ENCODE results near the gene ABCA3. TPM values are rescaled to one million over a fixed set of nuclear protein-coding genes. Genes with fewer than 3 reads are reported as not detected.
A peak's percentile ranks its signal among the peaks of the same experiment; 100 is the strongest.

Gene ABCA3
- total and polyA plus RNA-seq, 7 experiments from 2014 or later = 1.7 to 10.0 (median 7.4) TPM

DNA sequence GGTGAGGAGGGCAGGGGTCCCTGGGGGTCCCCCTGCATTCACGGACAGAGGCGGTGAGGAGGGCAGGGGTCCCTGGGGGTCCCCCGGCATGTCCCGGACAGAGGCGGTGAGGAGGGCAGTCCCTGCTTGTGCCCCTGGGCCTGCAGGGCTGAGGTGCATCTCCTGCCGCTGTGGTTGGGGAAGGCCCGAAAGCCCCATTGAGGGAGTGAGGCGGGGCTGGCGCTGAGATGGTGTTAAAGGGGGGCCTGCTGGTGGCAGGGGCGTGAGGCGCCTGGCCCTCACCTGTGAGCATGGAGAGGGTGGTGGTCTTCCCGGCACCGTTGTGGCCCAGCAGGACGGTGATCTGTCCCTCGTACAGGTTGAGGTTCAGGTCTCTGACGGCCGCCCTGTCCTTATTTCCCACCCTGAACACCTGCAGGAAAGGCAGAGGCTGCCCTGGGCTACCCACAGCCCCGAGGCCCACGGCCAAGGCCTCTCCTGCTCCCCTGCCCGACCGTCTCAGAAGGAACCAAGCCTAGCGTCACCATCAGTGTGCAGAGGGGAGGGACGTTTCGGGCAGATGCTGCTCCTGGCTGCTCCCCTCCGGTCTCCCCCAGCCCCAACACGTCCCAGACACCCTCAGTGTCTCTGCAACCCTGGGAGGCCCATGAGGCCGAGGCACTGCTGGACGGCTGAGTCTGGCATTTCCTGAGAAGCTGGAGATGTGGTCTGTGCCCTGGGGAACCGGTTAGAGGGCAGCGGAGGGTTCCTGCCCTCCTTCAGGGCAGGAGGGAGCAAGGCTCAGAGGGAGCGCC, 41.2 kb downstream of the ABCA3 start:
- Mint-ChIP-seq H3K27ac (no peak overlapping the region), H3K9me3 (no peaks in the 10 kb centered on the region), H3K27me3 (no peaks in the 10 kb centered on the region), H3K36me3 (no peaks in the 10 kb centered on the region), H3K4me1 (peaks cover 0 to 6% (median 0%) of the 10 kb centered on the region in 7 donors), H3K4me3 (no peak overlapping the region)
- Histone ChIP-seq H3K9me3 (ENCODE audit: control insufficient read depth in 2 of 3, low read length in 3 of 3) (no peaks in the 10 kb centered on the region), H3K36me3 (ENCODE audit: control insufficient read depth in 2 of 3, insufficient read depth in 3 of 3, low read length in 3 of 3) (no peaks in the 10 kb centered on the region), H3K4me3 (ENCODE audit: low read length) (no peak overlapping the region), H3K4me1 (ENCODE audit: control insufficient read depth in 2 of 2, insufficient read depth in 2 of 2, low read length in 2 of 2) (no peaks in the 10 kb centered on the region), H3K27me3 (ENCODE audit: control insufficient read depth in 2 of 2, insufficient read depth in 2 of 2, low read length in 2 of 2) (no peaks in the 10 kb centered on the region), H3K27ac (ENCODE audit: low read depth, low read length) (no peak overlapping the region)
- ATAC-seq = no peak
- POLR2A ChIA-PET = interaction anchor here (0.9 kb wide), 1 partner anchor 9 kb away, joined by 3 read pairs; no protein-coding TSS in a partner anchor
- CTCF ChIA-PET = no interaction called here
- no peak for DNase-seq
- intact Hi-C loops (cut with micrococcal nuclease) = no loop called here

DNA sequence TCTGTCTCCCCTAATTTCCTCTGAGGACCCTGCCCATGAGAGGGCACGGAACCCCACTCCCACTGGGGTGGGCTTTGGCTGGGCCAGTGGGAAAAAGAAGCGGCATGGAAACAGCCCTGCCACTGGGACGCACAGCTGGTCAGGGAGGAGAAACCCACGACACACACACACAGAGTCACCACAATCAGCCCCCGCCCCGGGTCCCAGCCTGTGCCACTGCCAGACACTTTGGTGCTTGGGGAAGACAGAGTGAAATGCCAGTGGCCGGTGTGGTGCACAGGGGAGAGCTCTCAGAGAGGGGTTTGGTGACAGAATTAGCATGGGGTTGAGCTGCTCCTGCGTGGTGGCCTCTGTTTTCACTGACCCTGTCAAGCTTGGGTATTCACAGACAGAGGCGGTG, 41.9 kb downstream of the ABCA3 start:
- Mint-ChIP-seq H3K9me3 (no peaks in the 10 kb centered on the region), H3K36me3 (no peaks in the 10 kb centered on the region), H3K27me3 (no peaks in the 10 kb centered on the region), H3K4me1 (peaks cover 0 to 6% (median 0%) of the 10 kb centered on the region in 7 donors), H3K4me3 (no peak overlapping the region), H3K27ac (no peak overlapping the region)
- ChIA-PET POLR2A (interaction anchor here (0.9 kb wide), 1 partner anchor 8 kb away, joined by 3 read pairs; no protein-coding TSS in a partner anchor), CTCF (no interaction called here)
- Histone ChIP-seq H3K4me1 (ENCODE audit: control insufficient read depth in 2 of 2, insufficient read depth in 2 of 2, low read length in 2 of 2) (no peaks in the 10 kb centered on the region), H3K27me3 (ENCODE audit: control insufficient read depth in 2 of 2, insufficient read depth in 2 of 2, low read length in 2 of 2) (no peaks in the 10 kb centered on the region), H3K27ac (ENCODE audit: low read depth, low read length) (no peak overlapping the region), H3K36me3 (ENCODE audit: control insufficient read depth in 2 of 3, insufficient read depth in 3 of 3, low read length in 3 of 3) (no peaks in the 10 kb centered on the region), H3K4me3 (ENCODE audit: low read length) (no peak overlapping the region), H3K9me3 (ENCODE audit: control insufficient read depth in 2 of 3, low read length in 3 of 3) (no peaks in the 10 kb centered on the region)
- intact Hi-C loops (cut with micrococcal nuclease) = no loop called here
- no peak for DNase-seq
- ATAC-seq = no peak

DNA sequence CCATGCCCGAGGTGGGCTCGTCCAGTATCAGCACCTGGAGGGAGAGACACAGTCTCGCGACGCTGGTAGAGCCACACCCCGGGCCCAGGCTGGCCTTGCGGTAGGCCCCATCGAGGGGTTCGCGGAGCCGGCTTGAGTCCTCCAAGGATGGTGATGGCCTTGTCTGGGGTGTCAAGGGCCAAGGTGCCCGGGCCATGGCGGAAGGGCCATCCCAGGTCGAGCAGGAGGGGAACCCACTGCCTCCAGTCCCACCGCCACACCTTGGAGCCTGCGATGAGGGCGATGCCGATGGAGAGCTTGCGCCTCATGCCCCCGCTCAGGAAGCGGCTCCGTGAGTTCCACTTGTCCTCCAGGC, 43.0 kb downstream of the ABCA3 start:
- ATAC-seq (no peak), DNase-seq (no peak)
- no peaks in the 10 kb centered on the region for H3K9me3 Mint-ChIP-seq
- POLR2A ChIA-PET = no interaction called here
- Histone ChIP-seq H3K4me1 (ENCODE audit: control insufficient read depth in 2 of 2, insufficient read depth in 2 of 2, low read length in 2 of 2) (no peaks in the 10 kb centered on the region), H3K27me3 (ENCODE audit: control insufficient read depth in 2 of 2, insufficient read depth in 2 of 2, low read length in 2 of 2) (no peaks in the 10 kb centered on the region), H3K9me3 (ENCODE audit: control insufficient read depth in 2 of 3, low read length in 3 of 3) (no peaks in the 10 kb centered on the region), H3K4me3 (ENCODE audit: low read length) (no peak overlapping the region), H3K36me3 (ENCODE audit: control insufficient read depth in 2 of 3, insufficient read depth in 3 of 3, low read length in 3 of 3) (no peaks in the 10 kb centered on the region), H3K27ac (ENCODE audit: low read depth, low read length) (no peak overlapping the region)
- H3K27me3 Mint-ChIP-seq = no peaks in the 10 kb centered on the region
- CTCF ChIA-PET = no interaction called here
- intact Hi-C loops (cut with micrococcal nuclease) = no loop called here
- H3K27ac Mint-ChIP-seq = no peak overlapping the region
- H3K36me3 Mint-ChIP-seq = no peaks in the 10 kb centered on the region
- H3K4me3 Mint-ChIP-seq = no peak overlapping the region
- peaks cover 0 to 6% (median 0%) of the 10 kb centered on the region in 7 donors for H3K4me1 Mint-ChIP-seq

DNA sequence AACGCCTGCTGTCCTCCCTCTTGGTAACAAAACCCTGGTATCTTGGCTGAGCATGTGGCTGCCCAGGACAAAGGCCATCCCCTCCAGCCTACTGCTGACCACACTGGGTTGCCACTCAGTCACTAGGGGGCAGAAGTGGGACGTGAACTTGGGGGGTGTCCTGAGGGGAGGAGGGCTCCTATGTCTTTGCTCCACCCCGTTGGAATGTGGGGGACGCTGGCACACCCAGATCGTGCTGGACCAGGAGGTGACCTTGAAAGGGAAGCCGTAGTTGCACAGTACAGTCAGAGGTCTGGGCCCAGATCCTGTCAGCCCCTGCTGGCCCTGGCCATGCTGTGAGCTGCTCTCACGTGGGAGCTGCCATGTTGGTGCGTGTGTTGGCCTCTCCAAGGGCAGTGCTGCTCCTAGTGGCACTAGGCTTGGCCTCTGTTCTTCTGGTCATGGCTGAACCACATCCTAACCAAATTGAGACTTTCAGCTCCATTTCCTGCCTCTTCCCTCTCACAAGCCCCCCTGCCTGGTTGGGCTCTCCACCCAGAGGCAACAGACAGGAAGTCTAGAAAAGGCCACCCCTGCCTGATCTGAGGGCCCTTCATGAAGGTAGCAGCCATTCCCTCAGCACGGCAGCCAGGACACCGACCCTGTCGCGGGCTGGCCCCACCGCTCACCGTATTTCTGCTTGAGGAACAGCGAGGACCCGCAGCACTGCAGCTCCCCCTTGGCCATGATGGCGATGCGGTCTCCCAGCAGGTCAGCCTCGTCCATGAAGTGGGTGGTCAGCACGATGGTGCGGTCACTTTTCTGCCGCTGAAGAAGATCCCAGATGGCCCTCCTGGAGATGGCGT, 43.6 kb downstream of the ABCA3 start:
- H3K4me3 ChIP-seq (ENCODE audit: low read length) = no peak overlapping the region
- no peaks in the 10 kb centered on the region for H3K9me3 Mint-ChIP-seq
- no peaks in the 10 kb centered on the region for H3K27me3 Mint-ChIP-seq
- no peak overlapping the region for H3K27ac Mint-ChIP-seq
- H3K27me3 ChIP-seq (ENCODE audit: control insufficient read depth in 2 of 2, insufficient read depth in 2 of 2, low read length in 2 of 2) = no peaks in the 10 kb centered on the region
- ATAC-seq = peak; percentile 44
- H3K4me1 Mint-ChIP-seq = peaks cover 0 to 6% (median 0%) of the 10 kb centered on the region in 7 donors
- no peaks in the 10 kb centered on the region for H3K9me3 ChIP-seq (ENCODE audit: control insufficient read depth in 2 of 3, low read length in 3 of 3)
- no peak overlapping the region for H3K4me3 Mint-ChIP-seq
- CTCF ChIA-PET = no interaction called here
- H3K36me3 ChIP-seq (ENCODE audit: control insufficient read depth in 2 of 3, insufficient read depth in 3 of 3, low read length in 3 of 3) = no peaks in the 10 kb centered on the region
- intact Hi-C loops (cut with micrococcal nuclease) = no loop called here
- POLR2A ChIA-PET = no interaction called here
- DNase-seq = peak in 1 of 9 donors; percentile 3
- no peaks in the 10 kb centered on the region for H3K36me3 Mint-ChIP-seq
- no peak overlapping the region for H3K27ac ChIP-seq (ENCODE audit: low read depth, low read length)
- no peaks in the 10 kb centered on the region for H3K4me1 ChIP-seq (ENCODE audit: control insufficient read depth in 2 of 2, insufficient read depth in 2 of 2, low read length in 2 of 2)

DNA sequence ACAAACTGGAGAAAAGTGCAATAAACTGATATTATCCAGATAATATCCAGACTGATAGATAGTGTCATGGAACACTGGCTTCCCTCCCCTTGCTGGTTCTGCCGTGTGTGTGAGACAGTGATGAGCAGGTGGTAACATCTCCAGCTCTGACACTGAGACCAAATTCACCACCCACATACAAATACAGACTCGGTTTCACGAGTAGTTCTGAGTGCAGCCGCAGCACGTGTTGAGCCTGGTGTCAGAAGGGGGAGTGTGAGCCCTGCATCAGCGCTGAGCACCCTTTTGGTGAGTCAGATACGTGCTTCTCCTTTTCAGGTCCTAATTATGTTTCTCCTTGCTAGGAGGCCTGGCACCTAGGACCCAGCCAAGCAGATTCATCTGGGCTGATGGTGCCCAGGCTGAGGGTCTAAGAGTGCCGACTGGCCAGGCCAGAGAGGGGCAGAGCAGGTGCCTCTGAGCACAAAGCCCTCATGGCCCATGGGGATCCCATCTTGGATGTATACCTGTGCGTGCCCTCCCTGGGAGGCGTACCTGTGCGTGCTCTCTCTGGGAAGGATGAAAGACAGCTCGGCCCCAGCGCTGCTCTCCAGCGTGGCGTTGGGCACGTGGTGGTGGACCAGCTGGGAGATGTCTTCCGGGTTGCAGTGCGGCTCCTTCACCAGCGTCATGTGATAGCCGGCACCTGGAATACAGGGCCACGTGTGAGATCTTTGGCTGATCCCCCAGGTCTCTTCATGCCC, 45.3 kb downstream of the ABCA3 start:
- POLR2A ChIA-PET = no interaction called here
- H3K27me3 Mint-ChIP-seq = no peaks in the 10 kb centered on the region
- ATAC-seq = peak; percentile 45
- Histone ChIP-seq H3K4me3 (ENCODE audit: low read length) (no peak overlapping the region), H3K36me3 (ENCODE audit: control insufficient read depth in 2 of 3, insufficient read depth in 3 of 3, low read length in 3 of 3) (no peaks in the 10 kb centered on the region), H3K9me3 (ENCODE audit: control insufficient read depth in 2 of 3, low read length in 3 of 3) (no peaks in the 10 kb centered on the region), H3K27ac (ENCODE audit: low read depth, low read length) (no peak overlapping the region), H3K4me1 (ENCODE audit: control insufficient read depth in 2 of 2, insufficient read depth in 2 of 2, low read length in 2 of 2) (no peaks in the 10 kb centered on the region), H3K27me3 (ENCODE audit: control insufficient read depth in 2 of 2, insufficient read depth in 2 of 2, low read length in 2 of 2) (no peaks in the 10 kb centered on the region)
- no peaks in the 10 kb centered on the region for H3K9me3 Mint-ChIP-seq
- no peak overlapping the region for H3K27ac Mint-ChIP-seq
- no peak for DNase-seq
- peaks cover 0 to 4% (median 0%) of the 10 kb centered on the region in 5 donors for H3K36me3 Mint-ChIP-seq
- intact Hi-C loops (cut with micrococcal nuclease) = no loop called here
- H3K4me1 Mint-ChIP-seq = peaks cover 0 to 6% (median 0%) of the 10 kb centered on the region in 7 donors
- no peak overlapping the region for H3K4me3 Mint-ChIP-seq
- CTCF ChIA-PET = no interaction called here

DNA sequence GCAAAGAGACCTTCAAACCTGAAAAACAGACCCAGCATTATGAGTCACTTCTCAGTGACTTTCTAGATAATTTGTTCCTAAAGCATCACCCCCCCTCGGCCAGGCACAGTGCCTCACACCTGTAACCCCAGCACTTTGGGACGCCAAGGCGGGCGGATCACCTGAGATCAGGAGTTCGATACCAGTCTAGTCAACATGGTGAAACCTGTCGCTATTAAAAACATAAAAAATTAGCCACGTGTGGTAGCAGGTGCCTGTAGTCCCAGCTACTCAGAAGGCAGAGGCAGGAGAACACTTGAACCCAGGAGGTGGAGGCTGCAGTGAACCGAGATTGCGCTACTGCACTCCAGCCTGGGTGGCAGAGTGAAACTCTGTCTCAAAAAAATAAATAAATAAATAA, 48.3 kb downstream of the ABCA3 start:
- Histone ChIP-seq H3K27me3 (ENCODE audit: control insufficient read depth in 2 of 2, insufficient read depth in 2 of 2, low read length in 2 of 2) (no peaks in the 10 kb centered on the region), H3K4me3 (ENCODE audit: low read length) (no peak overlapping the region), H3K36me3 (ENCODE audit: control insufficient read depth in 2 of 3, insufficient read depth in 3 of 3, low read length in 3 of 3) (no peaks in the 10 kb centered on the region), H3K9me3 (ENCODE audit: control insufficient read depth in 2 of 3, low read length in 3 of 3) (no peaks in the 10 kb centered on the region), H3K4me1 (ENCODE audit: control insufficient read depth in 2 of 2, insufficient read depth in 2 of 2, low read length in 2 of 2) (no peaks in the 10 kb centered on the region), H3K27ac (ENCODE audit: low read depth, low read length) (no peak overlapping the region)
- H3K36me3 Mint-ChIP-seq = peaks cover 0 to 11% (median 0%) of the 10 kb centered on the region in 5 donors
- H3K9me3 Mint-ChIP-seq = no peaks in the 10 kb centered on the region
- ChIA-PET CTCF (no interaction called here), POLR2A (no interaction called here)
- no peak overlapping the region for H3K4me3 Mint-ChIP-seq
- DNase-seq (no peak), ATAC-seq (no peak)
- H3K27me3 Mint-ChIP-seq = no peaks in the 10 kb centered on the region
- no peak overlapping the region for H3K27ac Mint-ChIP-seq
- H3K4me1 Mint-ChIP-seq = peaks cover 0 to 6% (median 0%) of the 10 kb centered on the region in 7 donors
- intact Hi-C loops (cut with micrococcal nuclease) = no loop called here

Measured in naive thymus-derived CD4-positive, alpha-beta T cell (primary cell).